HepG2 (cell line): ENCODE data around the gene MKNK1. TPM values are rescaled to one million over a fixed set of nuclear protein-coding genes. Genes with fewer than 3 reads are reported as not detected.

ENCODE experiments used
- ATAC-seq: fragments of 200-7000 bp; cut with Tn5 transposase; 3 replicates; pipeline ENCODE4 v1.9.1; 2020; ENCODE audit warnings: mild to moderate bottlenecking, moderate library complexity
- BruUV-seq: library from RNA; stranded (reverse); fragments of 400-500 nt; replicated peaks from 2 replicates; lab custom pipeline; 2021; lab: Mats Ljungman, UMichigan
- CTCF ChIA-PET: fragments of 300-600 bp; formaldehyde crosslinking; extraction: SDS; loops from one replicate; lab custom pipeline; 2021; ENCODE audit warnings: low total read pairs, inconsistent platforms, low intra/inter-chr PET ratio; lab: Yijun Ruan, JAX
- POLR2A ChIA-PET: fragments of 350-600 bp; sonication (Branson Sonifier 250); formaldehyde crosslinking; loops from one replicate; lab custom pipeline; 2020; ENCODE audit warnings: antibody characterized with exemption, inconsistent platforms; lab: Yijun Ruan, JAX
- DNase-seq: peaks from one replicate; pipeline ENCODE4 v3.0.0-alpha.2; 2015; ENCODE audit warnings: low spot score
- FAIRE-seq: peaks from 3 replicates; lab custom pipeline; 2011; peaks lifted over from hg19 to GRCh38; lab: Jason Lieb, UNC
- H2AFZ ChIP-seq: one replicate; pipeline ENCODE4 v1.6.1; 2011; ENCODE audit warnings: low read length, inconsistent platforms
- H3K27ac ChIP-seq: fragments of 300-600 bp; 3 replicates; pipeline ENCODE4 v1.8.0; 2011; ENCODE audit warnings: mixed run types, mild to moderate bottlenecking, mixed read lengths, low read length, inconsistent platforms; ENCODE audit not compliant: insufficient read depth; ENCODE audit errors: extremely low read length
- H3K27me3 ChIP-seq, 2 experiments: fragments of 200-600 bp in 1 of 2; 2 replicates in 1 of 2; 3 replicates in 1 of 2; pipeline versions ENCODE4 v1.6.0 to v1.8.0; 2011; ENCODE audit warnings: low read length in 2 of 2, mild to moderate bottlenecking in 2 of 2, moderate library complexity in 2 of 2, inconsistent platforms in 1 of 2; ENCODE audit not compliant: insufficient read depth in 2 of 2, control insufficient read depth in 1 of 2
- H3K36me3 ChIP-seq, 2 experiments: fragments of 200-600 bp in 1 of 2; replicated peaks in 1 of 2; 2 replicates in 1 of 2; 3 replicates in 1 of 2; pipeline versions ENCODE4 v1.5.1 to v1.8.0; 2011; ENCODE audit warnings: low read length in 2 of 2, inconsistent platforms in 1 of 2; ENCODE audit not compliant: insufficient read depth in 2 of 2, control insufficient read depth in 1 of 2
- H3K4me1 ChIP-seq: 2 replicates; pipeline ENCODE4 v1.5.1; 2012; ENCODE audit warnings: low read length, inconsistent platforms; ENCODE audit not compliant: insufficient read depth
- H3K4me2 ChIP-seq: 2 replicates; pipeline ENCODE4 v1.6.0; 2011; ENCODE audit warnings: low read depth, low read length, inconsistent platforms
- H3K4me3 ChIP-seq, 3 experiments: fragments of 200-600 bp in 1 of 3; sonication (generic), shearing (Covaris generic) in 1 of 3; replicated peaks in 1 of 3; 2 replicates each; pipeline ENCODE4 v1.5.1; 2011 to 2016; ENCODE audit warnings: low read length in 3 of 3, inconsistent platforms in 2 of 3, low read depth in 2 of 3, mild to moderate bottlenecking in 2 of 3, control low read depth in 1 of 3, mixed read lengths in 1 of 3; ENCODE audit not compliant: insufficient read depth in 1 of 3
- H3K79me2 ChIP-seq: one replicate; pipeline ENCODE4 v1.6.1; 2011; ENCODE audit warnings: low read length, inconsistent platforms; ENCODE audit not compliant: insufficient read depth
- H3K9ac ChIP-seq: 2 replicates; pipeline ENCODE4 v1.6.0; 2011; ENCODE audit warnings: mild to moderate bottlenecking, low read depth, low read length, inconsistent platforms; ENCODE audit not compliant: insufficient read depth
- H3K9me3 ChIP-seq: 2 replicates; pipeline ENCODE4 v1.5.1; 2012; ENCODE audit warnings: mild to moderate bottlenecking, low read length
- H4K20me1 ChIP-seq: 2 replicates; pipeline ENCODE4 v1.6.0; 2011; ENCODE audit warnings: inconsistent platforms, mild to moderate bottlenecking, low read length, moderate library complexity; ENCODE audit not compliant: insufficient read depth
- CEBPB ChIP-seq: IDR thresholded peaks from 2 replicates; pipeline ENCODE4 v1.6.1; 2011; ENCODE audit warnings: low read depth, low read length, improper control_type of control experiment, borderline replicate concordance
- CREM ChIP-seq, 2 experiments: sonication (generic) in 1 of 2; formaldehyde crosslinking in 1 of 2; IDR thresholded peaks; 2 replicates each; pipeline versions ENCODE4 v1.4.0 to v1.6.1; 2016 to 2020; ENCODE audit warnings: antibody characterized with exemption in 1 of 2, mild to moderate bottlenecking in 1 of 2, missing genetic modification reagents in 1 of 2
- EP300 ChIP-seq, 3 experiments: sonication (generic) in 1 of 3; formaldehyde crosslinking in 1 of 3; IDR thresholded peaks; 2 replicates each; pipeline versions ENCODE4 v1.5.1 to v1.6.1; 2011 to 2020; ENCODE audit warnings: low read depth in 2 of 3, low read length in 2 of 3, borderline replicate concordance in 1 of 3, improper control_type of control experiment in 1 of 3, mild to moderate bottlenecking in 1 of 3, missing genetic modification reagents in 1 of 3, moderate library complexity in 1 of 3
- FIP1L1 ChIP-seq: fragments of 200-400 bp; formaldehyde crosslinking; IDR thresholded peaks from 2 replicates; pipeline ENCODE4 v1.6.1; 2018; ENCODE audit warnings: low read depth, mild to moderate bottlenecking, low read length, moderate library complexity, borderline replicate concordance; ENCODE audit not compliant: insufficient read depth
- SRY ChIP-seq: sonication (generic); formaldehyde crosslinking; IDR thresholded peaks from 2 replicates; pipeline ENCODE4 v1.8.0; 2022; ENCODE audit warnings: mild to moderate bottlenecking, missing genetic modification reagents
- THYN1 ChIP-seq: sonication (generic); formaldehyde crosslinking; IDR thresholded peaks from 2 replicates; pipeline ENCODE4 v1.8.1; 2023; ENCODE audit warnings: low read depth, mild to moderate bottlenecking, moderate library complexity, missing genetic modification reagents, borderline replicate concordance
- ZNF121 ChIP-seq: sonication (generic); formaldehyde crosslinking; IDR thresholded peaks from 2 replicates; pipeline ENCODE4 v1.5.0; 2020; ENCODE audit warnings: mild to moderate bottlenecking, missing genetic modification reagents
- ZSCAN25 ChIP-seq: sonication (generic); formaldehyde crosslinking; IDR thresholded peaks from 2 replicates; pipeline ENCODE4 v1.8.0; 2022; ENCODE audit warnings: mild to moderate bottlenecking, missing genetic modification reagents
- whole genome bisulfite sequencing: methylation state at CpG from one replicate; pipeline ENCODE4 v1.1.6; 2017; ENCODE audit warnings: low lambda C conversion rate; 5-methylcytosine and 5-hydroxymethylcytosine counted together
- in situ Hi-C: cut with HindIII; loops from 2 replicates; pipeline ENCODE4 v1.10.0; 2017; ENCODE audit warnings: low pct_unique_long_range_greater_than_20kb; ENCODE audit not compliant: extremely low pct_ligation_motif_present
- intact Hi-C: fragments of 100-400 bp; cut with micrococcal nuclease; formaldehyde crosslinking; loops from one replicate; pipeline ENCODE4 v1.10.0; 2022; ENCODE audit not compliant: unreplicated experiment
- polyA plus RNA-seq, 8 experiments: library from polyadenylated mRNA; depleted of rRNA in 3 of 8; stranded (reverse) in 7 of 8; unstranded in 1 of 8; fragments of >200 nt; fragmentation: Illumina TruSeq in 4 of 8; extraction: Trizol in 4 of 8; gene quantifications; 2 replicates each; pipeline versions ENCODE4 v1.2.1 to v1.2.3, GENCODE V29; 2011 to 2016; ENCODE audit warnings: low read depth in 4 of 8, missing spikeins in 1 of 8, mixed read lengths in 1 of 8; ENCODE audit not compliant: insufficient read depth in 1 of 8
- total RNA-seq, 5 experiments: library from RNA; depleted of rRNA; stranded (reverse); fragments of >200 nt; fragmentation: Illumina TruSeq; extraction: Trizol; gene quantifications; 2 replicates each; pipeline ENCODE4 v1.2.3, GENCODE V29; 2016; ENCODE audit warnings: low read depth in 1 of 5

The MKNK1 gene
- total and polyA plus RNA-seq, 2 of the 13 experiments (the other 11 are each of a cell fraction or from before 2014, with no cell fraction given): 18.5 to 24.1 TPM

- ATAC-seq: no peak
- Histone ChIP-seq H2AFZ (no peak overlapping the region), H3K4me2 (no peak overlapping the region), H3K27me3 (peaks cover 2 to 43% of the 10 kb centered on the region in 2 experiments), H3K79me2 (no peaks in the 10 kb centered on the region), H3K36me3 (no peaks in the 10 kb centered on the region), H3K4me1 (no peaks in the 10 kb centered on the region), H3K9me3 (no peaks in the 10 kb centered on the region), H3K9ac (no peak overlapping the region), H3K27ac (no peak overlapping the region), H4K20me1 (peaks cover 1% of the 10 kb centered on the region; the same call in 1 of the 2 replicates), H3K4me3 (no peak overlapping the region)
- no peak for FAIRE-seq
- intact Hi-C loops (no loop called here), in situ Hi-C loops (no loop called here)
- CTCF ChIA-PET: no interaction called here
- no peak for DNase-seq
- 19% methylated on average over 7 of the region's 9 CpGs for WGBS
- TF ChIP-seq CREM (IDR thresholded peaks at IDR 0.05) (no peak), CREM (CRISPR knock-in tag; IDR thresholded peaks at IDR 0.05) (no peak), THYN1 (CRISPR knock-in tag) (no peak), SRY (no peak), EP300 (IDR thresholded peaks at IDR 0.05; ENCODE audit: low read depth in 2 of 2, low read length in 2 of 2) (no peak), EP300 (CRISPR knock-in tag; IDR thresholded peaks at IDR 0.05; ENCODE audit: borderline replicate concordance) (no peak), CEBPB (no peak), FIP1L1 (no peak)
- BruUV-seq: no TSS peak
- POLR2A ChIA-PET: no interaction called here
These were observed 64.1 kb downstream of the MKNK1 start for GRCh38 chr1:46539972-46540371.

- H3K27ac ChIP-seq: no peak overlapping the region
- intact Hi-C loops: no loop called here
- no peak overlapping the region for H3K4me3 ChIP-seq
- ChIA-PET POLR2A (no interaction called here), CTCF (no interaction called here)
- H3K9ac ChIP-seq: no peak overlapping the region
- no peaks in the 10 kb centered on the region for H3K79me2 ChIP-seq
- no peaks in the 10 kb centered on the region for H3K4me1 ChIP-seq
- TF ChIP-seq ZSCAN25 (CRISPR knock-in tag) (0 out of 2 replicates have a peak, but pooled peaks have one; percentile 52), ZNF121 (CRISPR knock-in tag) (no peak)
- ATAC-seq: no peak
- H3K4me2 ChIP-seq: no peak overlapping the region
- BruUV-seq: no TSS peak
- H2AFZ ChIP-seq: no peak overlapping the region
- peaks cover 4 to 44% of the 10 kb centered on the region in 2 experiments for H3K27me3 ChIP-seq
- no peaks in the 10 kb centered on the region for H3K36me3 ChIP-seq
- no peaks in the 10 kb centered on the region for H4K20me1 ChIP-seq
- no peak for FAIRE-seq
- DNase-seq: no peak
- WGBS: 20% methylated on average over 2 of the region's 2 CpGs
- in situ Hi-C loops: no loop called here
- no peaks in the 10 kb centered on the region for H3K9me3 ChIP-seq
These were observed 65.9 kb downstream of the MKNK1 start for GRCh38 chr1:46538147-46538546.
